HEK293 (cell line): ENCODE measurements around the gene TTC34.

ENCODE experiments used
- CTCF ChIA-PET: fragments of 350-600 bp; formaldehyde crosslinking; extraction: SDS; loops from one replicate; lab custom pipeline; 2021; ENCODE audit warnings: antibody characterized with exemption; lab: Yijun Ruan, JAX
- POLR2A ChIA-PET: fragments of 300-600 bp; formaldehyde crosslinking; extraction: SDS; loops from one replicate; lab custom pipeline; 2020; ENCODE audit warnings: antibody characterized with exemption, inconsistent platforms; lab: Yijun Ruan, JAX
- H3K27ac ChIP-seq: fragments of 200-500 bp; sonication (Bioruptor generic); 2 replicates; pipeline ENCODE4 v1.5.1; 2014; ENCODE audit warnings: low read depth, low read length, control low read depth, inconsistent platforms; ENCODE audit errors: extremely low read depth
- H3K36me3 ChIP-seq, 2 experiments: fragments of 200-500 bp in 1 of 2; sonication (Bioruptor generic) in 1 of 2; 1 replicate in 1 of 2; 2 replicates in 1 of 2; pipeline ENCODE4 v1.5.1; 2014 to 2017; ENCODE audit warnings: inconsistent platforms in 2 of 2, low read length in 2 of 2; ENCODE audit not compliant: control insufficient read depth in 2 of 2, insufficient read depth in 1 of 2
- H3K4me1 ChIP-seq: fragments of 200-500 bp; sonication (Bioruptor generic); 2 replicates; pipeline ENCODE4 v1.5.1; 2014; ENCODE audit warnings: mild to moderate bottlenecking, low read length, inconsistent platforms; ENCODE audit not compliant: control insufficient read depth, insufficient read depth
- H3K4me3 ChIP-seq: 2 replicates; pipeline ENCODE4 v1.5.1; 2011; ENCODE audit warnings: low read depth, mild to moderate bottlenecking, control low read depth, low read length, moderate library complexity
- H3K9me3 ChIP-seq: fragments of 200-500 bp; sonication (Bioruptor generic); 2 replicates; pipeline ENCODE4 v1.5.1; 2014; ENCODE audit warnings: low read depth, low read length, inconsistent platforms; ENCODE audit not compliant: control insufficient read depth, insufficient read depth
- ATF2 ChIP-seq: fragments of 450-650 bp; formaldehyde crosslinking; IDR thresholded peaks from 2 replicates; pipeline ENCODE4 v1.5.1; 2016; ENCODE audit warnings: missing biosample characterization, missing genetic modification characterization, low read depth
- INSM2 ChIP-seq: fragments of 450-650 bp; formaldehyde crosslinking; IDR thresholded peaks from 2 replicates; pipeline ENCODE4 v1.5.1; 2016; ENCODE audit warnings: missing biosample characterization, missing genetic modification characterization
- KLF10 ChIP-seq: fragments of 450-650 bp; IDR thresholded peaks from 2 replicates; pipeline ENCODE4 v1.5.1; 2018; ENCODE audit warnings: missing biosample characterization, mild to moderate bottlenecking, missing genetic modification characterization
- REST ChIP-seq: fragments of 450-650 bp; formaldehyde crosslinking; IDR thresholded peaks from 2 replicates; pipeline ENCODE4 v1.5.1; 2016; ENCODE audit warnings: missing biosample characterization, missing genetic modification characterization
- SETDB1 ChIP-seq: IDR thresholded peaks from one replicate; pipeline ENCODE4 v1.6.1; 2017; ENCODE audit warnings: mild to moderate bottlenecking, low read length, moderate library complexity, mixed read lengths; ENCODE audit not compliant: insufficient read length
- SP3 ChIP-seq: fragments of 450-650 bp; formaldehyde crosslinking; IDR thresholded peaks from 2 replicates; pipeline ENCODE4 v1.5.1; 2016; ENCODE audit warnings: missing biosample characterization, missing genetic modification characterization
- ZNF10 ChIP-seq: fragments of 450-650 bp; formaldehyde crosslinking; IDR thresholded peaks from 2 replicates; pipeline ENCODE4 v1.5.1; 2017; ENCODE audit warnings: missing biosample characterization, missing genetic modification characterization
- ZNF146 ChIP-seq: fragments of 450-650 bp; formaldehyde crosslinking; IDR thresholded peaks from 2 replicates; pipeline ENCODE4 v1.5.1; 2016; ENCODE audit warnings: missing biosample characterization, missing genetic modification characterization
- ZNF148 ChIP-seq: fragments of 450-650 bp; formaldehyde crosslinking; IDR thresholded peaks from 2 replicates; pipeline ENCODE4 v1.5.0; 2017; ENCODE audit warnings: missing biosample characterization, missing genetic modification characterization, borderline replicate concordance
- ZNF155 ChIP-seq: fragments of 450-650 bp; formaldehyde crosslinking; IDR thresholded peaks from 2 replicates; pipeline ENCODE4 v1.5.1; 2016; ENCODE audit warnings: missing biosample characterization, missing genetic modification characterization
- ZNF274 ChIP-seq, 2 experiments: fragments of 200-500 bp in 1 of 2; fragments of 450-650 bp in 1 of 2; sonication (Bioruptor generic) in 1 of 2; formaldehyde crosslinking in 1 of 2; IDR thresholded peaks; 2 replicates each; pipeline versions ENCODE4 v1.5.1 to v1.6.1; 2014 to 2016; ENCODE audit warnings: borderline replicate concordance in 1 of 2, inconsistent platforms in 1 of 2, low read length in 1 of 2, missing biosample characterization in 1 of 2, missing genetic modification characterization in 1 of 2
- ZNF335 ChIP-seq: fragments of 450-650 bp; formaldehyde crosslinking; conservative IDR thresholded peaks from 2 replicates; pipeline ENCODE4 v1.5.1; 2016; ENCODE audit warnings: missing biosample characterization, missing genetic modification characterization
- ZNF341 ChIP-seq: fragments of 450-650 bp; formaldehyde crosslinking; IDR thresholded peaks from 2 replicates; pipeline ENCODE4; 2016; ENCODE audit warnings: low read depth, missing biosample characterization, missing genetic modification characterization
- ZNF48 ChIP-seq: fragments of 450-650 bp; formaldehyde crosslinking; IDR thresholded peaks from 2 replicates; pipeline ENCODE4 v1.5.1; 2016; ENCODE audit warnings: missing biosample characterization, missing genetic modification characterization
- ZNF558 ChIP-seq: fragments of 450-650 bp; formaldehyde crosslinking; IDR thresholded peaks from 2 replicates; pipeline ENCODE4 v1.5.1; 2016; ENCODE audit warnings: missing biosample characterization, missing genetic modification characterization
- ZNF626 ChIP-seq: fragments of 450-650 bp; sonication (Bioruptor Pico); formaldehyde crosslinking; IDR thresholded peaks from 2 replicates; pipeline ENCODE4 v1.5.1; 2018; ENCODE audit warnings: missing biosample characterization, missing genetic modification characterization, inconsistent platforms
- ZNF776 ChIP-seq: fragments of 450-650 bp; formaldehyde crosslinking; IDR thresholded peaks from 2 replicates; pipeline ENCODE4 v1.5.0; 2017; ENCODE audit warnings: missing biosample characterization, missing genetic modification characterization, borderline replicate concordance
- TF ChIP-seq, protein P1 (sequence below): fragments of 450-650 bp; formaldehyde crosslinking; IDR thresholded peaks from 2 replicates; pipeline ENCODE4 v1.5.1; 2016; ENCODE audit warnings: missing biosample characterization, missing genetic modification characterization, borderline replicate concordance
- TF ChIP-seq, protein P2 (sequence below): fragments of 450-650 bp; formaldehyde crosslinking; IDR thresholded peaks from 2 replicates; pipeline ENCODE4 v1.5.1; 2016; ENCODE audit warnings: missing biosample characterization, missing genetic modification characterization

The TTC34 gene

GRCh38 chr1:2836333-2836970, 35.0 kb upstream of the TTC34 start:
- H3K9me3 ChIP-seq: no peaks in the 10 kb centered on the region
- H3K4me3 ChIP-seq: no peak overlapping the region
- H3K36me3 ChIP-seq: no peaks in the 10 kb centered on the region
- POLR2A ChIA-PET: no interaction called here
- TF ChIP-seq REST (no peak), SP3 (no peak), ZNF10 (no peak), ZNF146 (tag by site-specific recombination) (no peak), ZNF274 (IDR thresholded peaks at IDR 0.05; ENCODE audit: low read length) (no peak), ZNF274 (tag by site-specific recombination; IDR thresholded peaks at IDR 0.05; ENCODE audit: borderline replicate concordance) (no peak), ZNF776 (tag by site-specific recombination) (no peak), ZNF335 (tag by site-specific recombination) (no peak), KLF10 (no peak), SETDB1 (no peak), ZNF341 (tag by site-specific recombination) (no peak), ZNF148 (tag by site-specific recombination) (no peak), INSM2 (tag by site-specific recombination) (no peak), ZNF48 (tag by site-specific recombination) (no peak), ZNF155 (tag by site-specific recombination) (no peak), ATF2 (tag by site-specific recombination) (no peak), ZNF626 (tag by site-specific recombination) (no peak), ZNF558 (tag by site-specific recombination) (no peak)
- TF ChIP-seq, protein P1, sequence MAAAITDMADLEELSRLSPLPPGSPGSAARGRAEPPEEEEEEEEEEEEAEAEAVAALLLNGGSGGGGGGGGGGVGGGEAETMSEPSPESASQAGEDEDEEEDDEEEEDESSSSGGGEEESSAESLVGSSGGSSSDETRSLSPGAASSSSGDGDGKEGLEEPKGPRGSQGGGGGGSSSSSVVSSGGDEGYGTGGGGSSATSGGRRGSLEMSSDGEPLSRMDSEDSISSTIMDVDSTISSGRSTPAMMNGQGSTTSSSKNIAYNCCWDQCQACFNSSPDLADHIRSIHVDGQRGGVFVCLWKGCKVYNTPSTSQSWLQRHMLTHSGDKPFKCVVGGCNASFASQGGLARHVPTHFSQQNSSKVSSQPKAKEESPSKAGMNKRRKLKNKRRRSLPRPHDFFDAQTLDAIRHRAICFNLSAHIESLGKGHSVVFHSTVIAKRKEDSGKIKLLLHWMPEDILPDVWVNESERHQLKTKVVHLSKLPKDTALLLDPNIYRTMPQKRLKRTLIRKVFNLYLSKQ (tag by site-specific recombination): no peak
- TF ChIP-seq, protein P2, sequence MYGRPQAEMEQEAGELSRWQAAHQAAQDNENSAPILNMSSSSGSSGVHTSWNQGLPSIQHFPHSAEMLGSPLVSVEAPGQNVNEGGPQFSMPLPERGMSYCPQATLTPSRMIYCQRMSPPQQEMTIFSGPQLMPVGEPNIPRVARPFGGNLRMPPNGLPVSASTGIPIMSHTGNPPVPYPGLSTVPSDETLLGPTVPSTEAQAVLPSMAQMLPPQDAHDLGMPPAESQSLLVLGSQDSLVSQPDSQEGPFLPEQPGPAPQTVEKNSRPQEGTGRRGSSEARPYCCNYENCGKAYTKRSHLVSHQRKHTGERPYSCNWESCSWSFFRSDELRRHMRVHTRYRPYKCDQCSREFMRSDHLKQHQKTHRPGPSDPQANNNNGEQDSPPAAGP: no peak
- TF ChIP-seq, all 188 proteins: peak for 0
- CTCF ChIA-PET: interaction anchor here (1.4 kb wide), 1 partner anchor 15 kb away, joined by 5 read pairs; no protein-coding TSS in a partner anchor
- Histone ChIP-seq H3K4me1 (no peaks in the 10 kb centered on the region), H3K27ac (no peak overlapping the region)
